HG02759 (cell line): ENCODE data around the gene ZNF511.

Experiments
- ATAC-seq: cut with Tn5 transposase; IDR thresholded peaks from one replicate; pipeline ENCODE4 v1.9.1; 2021; ENCODE audit warnings: mild to moderate bottlenecking, moderate library complexity; ENCODE audit not compliant: unreplicated experiment

ZNF511 gene

DNA sequence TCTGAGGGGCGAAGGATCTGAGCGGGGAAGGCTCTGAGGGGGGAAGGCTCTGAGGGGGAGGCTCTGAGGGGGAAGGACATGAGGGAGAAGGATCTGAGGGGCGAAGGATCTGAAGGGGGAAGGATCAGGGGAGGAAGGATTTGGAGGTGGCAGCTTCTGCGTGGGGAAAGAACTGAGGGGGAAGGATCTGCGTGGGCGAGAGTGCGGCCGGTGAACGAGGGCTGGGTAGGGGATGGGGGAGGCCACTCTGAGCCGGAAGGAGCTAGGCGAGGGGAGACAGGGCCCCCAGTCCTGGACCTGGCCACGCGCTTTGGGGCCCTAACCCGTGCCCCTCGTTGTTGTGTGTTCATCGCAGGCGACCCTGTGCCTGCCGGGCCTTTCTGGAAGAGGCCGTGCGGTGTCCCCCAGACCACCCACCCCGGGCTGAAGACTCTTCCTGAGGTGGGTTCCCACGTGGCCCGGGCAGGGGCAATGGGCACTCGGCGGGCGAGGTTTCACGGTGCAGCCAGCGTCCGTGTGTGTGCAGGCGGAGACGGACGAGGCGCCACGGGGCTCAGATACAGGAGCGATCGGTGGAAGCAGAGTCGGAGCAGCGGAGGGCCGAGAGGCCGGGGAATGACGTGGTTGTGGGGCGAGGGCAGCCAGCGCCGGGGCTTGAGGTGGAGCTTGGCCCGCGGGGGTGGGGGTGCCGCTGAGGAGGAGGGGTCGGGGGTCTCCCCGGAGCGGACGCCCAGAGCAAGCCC, 26.0 kb downstream of the ZNF511 start:
- no peak for ATAC-seq

DNA sequence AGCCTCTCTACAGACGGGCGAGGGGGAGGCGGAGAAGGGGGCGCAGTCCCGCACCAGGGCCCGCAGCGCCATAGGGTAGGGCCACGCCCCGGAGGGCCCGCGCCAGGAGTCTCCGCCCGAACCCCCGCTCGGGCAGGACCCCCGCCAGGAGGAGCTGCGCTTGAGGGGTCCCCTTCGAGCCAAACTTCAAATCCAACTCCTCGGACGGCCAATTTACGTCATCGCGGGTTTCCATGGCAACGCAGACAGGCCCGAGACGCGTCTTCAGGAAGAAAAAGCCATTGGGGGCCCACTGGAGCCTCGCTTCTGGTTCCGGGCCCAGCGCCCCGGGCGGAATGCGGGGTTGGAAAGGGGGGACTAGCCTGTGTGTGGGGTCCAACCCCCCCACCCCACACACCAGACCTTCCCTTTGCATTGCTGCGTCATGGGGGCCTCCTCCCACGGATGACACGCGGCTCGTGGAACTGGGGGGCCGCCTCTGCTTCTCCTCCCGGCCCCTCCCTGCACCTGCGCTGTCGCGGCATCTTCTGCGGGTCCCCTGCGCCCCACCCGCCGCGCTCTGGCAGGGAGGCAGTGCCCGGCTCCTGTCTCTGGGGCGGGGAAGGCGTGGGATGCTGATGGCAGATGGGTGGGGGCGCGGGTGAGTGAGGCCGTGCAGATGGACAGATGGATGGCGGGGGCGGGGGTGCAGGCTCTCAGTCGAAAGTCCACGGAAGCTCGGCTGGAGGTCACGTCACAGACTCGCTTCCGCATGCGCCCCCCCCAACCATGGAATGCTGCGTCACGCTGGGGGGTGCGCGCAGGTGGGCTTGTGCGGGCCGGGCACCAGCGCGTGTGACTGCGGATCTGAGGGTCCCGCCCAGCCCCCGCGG, 26.8 kb downstream of the ZNF511 start:
- ATAC-seq = no peak

DNA sequence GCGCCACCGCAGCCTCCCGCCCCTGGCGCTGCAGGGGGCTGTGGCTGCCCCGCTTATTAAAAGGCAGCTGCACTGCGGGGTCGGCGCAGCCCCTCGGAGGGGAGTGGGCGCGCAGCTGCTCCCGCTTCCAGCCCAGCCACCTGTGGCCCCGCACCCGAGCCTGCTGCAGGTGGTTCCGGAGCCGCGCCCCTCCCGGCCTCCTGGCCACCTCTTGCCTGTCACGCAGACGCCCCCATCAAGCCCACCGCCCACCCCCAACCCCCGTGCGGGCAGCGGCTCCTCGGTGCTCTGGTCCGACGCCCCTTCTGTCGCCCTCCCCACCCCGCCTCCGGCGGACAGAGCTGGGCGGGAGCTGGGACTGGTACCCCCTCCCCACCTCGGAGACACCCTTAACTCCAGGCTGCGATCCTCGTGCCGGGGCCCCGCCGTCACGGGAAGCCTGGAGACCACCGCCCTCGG, 27.4 kb downstream of the ZNF511 start:
- no peak for ATAC-seq

DNA sequence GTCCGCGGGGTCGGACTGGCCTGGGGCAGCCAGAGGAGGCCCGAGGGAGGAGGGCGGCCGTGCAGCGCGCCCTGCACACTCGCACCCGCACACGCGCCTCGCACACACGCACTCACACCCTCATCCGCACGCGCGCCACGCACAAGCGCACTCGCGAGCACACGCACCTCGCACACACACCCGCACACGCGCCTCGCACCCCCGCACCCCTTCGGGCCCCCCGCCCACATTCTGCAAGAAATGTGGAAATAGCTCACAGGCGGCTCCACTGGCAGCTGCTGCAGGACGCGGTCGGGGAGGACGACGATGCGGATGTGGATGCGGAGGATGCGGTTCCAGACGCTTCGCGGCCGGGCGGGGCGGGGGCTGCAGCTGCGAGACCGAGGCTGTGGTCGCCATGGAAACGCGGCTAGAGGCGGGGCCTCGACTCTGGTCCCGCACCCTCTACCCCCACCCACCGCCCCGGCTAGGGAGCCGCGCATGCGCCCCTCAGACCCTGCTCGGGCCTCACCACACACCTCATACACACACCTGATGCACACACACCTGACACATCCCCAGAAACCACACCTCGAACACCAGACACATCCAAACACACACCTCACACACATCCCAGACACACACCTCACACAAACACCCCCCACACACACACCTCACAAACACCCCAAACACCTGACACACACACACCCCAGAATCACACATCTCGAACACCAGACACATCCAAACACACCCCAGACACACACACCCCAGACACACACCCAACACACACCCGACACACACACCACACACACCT, 28.1 kb downstream of the ZNF511 start, which contains the start of gene CALY:
Gene CALY (minus strand): TSS at position 320 of the 793 bp plus-strand sequence. CDS start 7,907 bp downstream, outside the sequence.
- ATAC-seq = no peak

DNA sequence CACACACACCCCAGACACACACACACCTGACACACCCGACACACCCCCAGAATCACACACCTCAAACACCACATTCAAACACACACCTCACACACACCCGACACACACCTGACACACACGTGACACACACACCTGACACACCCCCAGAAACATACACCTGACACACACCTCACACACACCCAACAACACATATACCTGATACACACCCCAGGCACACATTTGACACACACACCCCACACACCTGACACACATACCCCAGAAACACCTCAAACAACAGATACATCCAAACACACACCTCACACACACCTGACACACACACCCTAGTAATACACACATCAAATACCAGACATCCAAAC, 28.6 kb downstream of the ZNF511 start:
- ATAC-seq = no peak

DNA sequence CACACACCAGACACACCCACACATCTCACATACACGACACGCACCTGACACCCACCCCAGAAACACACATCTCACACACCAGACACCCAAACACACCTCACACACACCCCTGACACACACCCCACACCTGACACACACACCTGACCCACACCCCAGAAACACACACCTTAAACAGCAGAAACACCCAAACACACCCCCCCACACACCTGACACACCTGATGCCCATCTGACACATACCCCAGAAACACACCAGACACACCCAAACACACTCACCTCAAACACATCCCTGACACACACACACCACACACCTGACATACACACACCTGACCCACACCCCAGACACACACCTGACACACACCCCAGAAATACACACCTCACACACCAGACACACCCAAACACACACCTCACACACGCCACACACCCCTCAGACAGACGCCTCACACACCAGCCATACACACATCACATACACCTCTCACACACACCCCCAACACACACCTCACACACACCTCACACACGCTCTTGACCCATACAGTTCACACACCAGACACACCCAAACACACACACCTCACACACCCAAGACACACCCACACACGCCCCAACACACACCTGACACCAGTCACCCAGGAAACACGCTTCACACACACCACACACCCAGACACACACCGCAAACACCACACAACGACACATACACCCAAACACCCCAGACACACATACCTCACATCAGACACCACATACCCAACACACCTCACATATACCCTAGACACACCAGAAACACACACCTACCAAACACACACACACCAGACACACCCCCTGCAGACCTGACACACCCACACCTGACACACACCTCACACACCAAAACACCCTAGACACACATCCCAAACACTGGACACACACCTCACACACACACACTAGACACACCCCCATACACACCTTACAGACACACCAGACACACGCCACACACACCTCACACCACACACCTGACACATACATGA, 29.7 kb downstream of the ZNF511 start:
- ATAC-seq = no peak

DNA sequence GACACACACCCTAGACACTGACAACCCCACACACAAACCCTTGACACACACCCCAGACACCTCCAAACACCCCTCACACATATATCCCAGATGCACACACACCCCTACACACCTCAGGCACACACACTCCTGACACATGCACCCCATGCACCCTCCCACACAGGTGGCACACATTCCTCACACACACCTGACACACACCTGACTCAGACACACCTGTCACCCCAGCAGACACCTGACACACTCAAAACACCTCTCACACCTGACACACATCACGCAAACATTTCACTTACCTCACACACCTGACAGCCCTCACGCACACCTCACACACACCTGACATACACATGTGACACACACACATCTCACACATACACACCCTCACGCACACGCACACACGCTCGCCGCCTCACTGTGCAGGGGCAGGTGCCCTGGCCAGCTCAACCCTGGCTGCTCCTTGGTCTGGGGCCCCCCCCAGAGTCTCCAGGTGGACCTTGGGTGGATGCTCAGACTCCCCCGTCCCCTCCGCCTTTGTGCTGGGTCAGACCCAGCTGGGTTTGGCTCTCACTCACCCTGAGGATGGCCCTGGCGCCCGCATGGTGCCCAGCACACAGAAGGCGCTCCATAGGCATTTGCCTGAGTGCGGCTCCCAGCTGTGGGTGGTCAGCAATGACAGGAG, 31.1 kb downstream of the ZNF511 start:
- ATAC-seq = no peak

DNA sequence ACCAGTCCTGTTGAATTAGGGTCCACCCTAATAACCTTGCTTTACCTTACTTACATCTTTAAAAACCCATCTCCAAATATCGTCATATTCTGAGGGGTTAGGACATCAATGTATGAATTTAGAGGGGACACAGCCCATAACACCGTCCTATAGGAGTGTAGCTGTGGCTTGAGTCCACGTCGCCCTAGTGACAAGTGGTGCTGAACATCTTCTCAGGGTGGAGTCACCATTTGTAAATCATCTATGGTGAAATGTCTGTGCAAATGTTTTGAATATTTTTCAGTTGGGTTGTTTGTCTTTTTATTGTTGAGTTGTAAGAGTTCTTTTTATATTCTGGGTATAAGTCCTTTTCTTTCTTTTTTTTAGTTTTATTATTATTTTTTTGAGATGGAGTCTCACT, 33.3 kb downstream of the ZNF511 start:
- no peak for ATAC-seq

DNA sequence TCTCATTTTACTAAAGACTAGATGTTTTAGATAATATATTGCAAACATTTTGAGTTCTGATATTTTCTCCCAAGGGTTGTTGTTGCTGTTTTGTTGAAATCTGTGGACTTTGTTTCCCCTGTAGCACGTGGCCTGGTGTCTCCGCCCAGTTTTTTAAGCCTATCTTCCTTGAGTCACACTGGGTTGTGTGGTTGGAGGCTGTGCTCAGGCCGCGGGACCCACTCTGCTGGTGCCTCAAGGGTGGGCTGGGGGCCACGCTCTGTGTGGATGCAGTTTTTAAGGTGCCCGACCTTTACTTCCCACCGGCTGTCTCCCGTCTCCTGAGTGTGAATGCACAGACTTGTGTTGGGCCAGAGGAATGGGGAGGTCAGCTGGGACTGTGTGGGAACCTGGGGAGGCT, 34.2 kb downstream of the ZNF511 start:
- no peak for ATAC-seq

DNA sequence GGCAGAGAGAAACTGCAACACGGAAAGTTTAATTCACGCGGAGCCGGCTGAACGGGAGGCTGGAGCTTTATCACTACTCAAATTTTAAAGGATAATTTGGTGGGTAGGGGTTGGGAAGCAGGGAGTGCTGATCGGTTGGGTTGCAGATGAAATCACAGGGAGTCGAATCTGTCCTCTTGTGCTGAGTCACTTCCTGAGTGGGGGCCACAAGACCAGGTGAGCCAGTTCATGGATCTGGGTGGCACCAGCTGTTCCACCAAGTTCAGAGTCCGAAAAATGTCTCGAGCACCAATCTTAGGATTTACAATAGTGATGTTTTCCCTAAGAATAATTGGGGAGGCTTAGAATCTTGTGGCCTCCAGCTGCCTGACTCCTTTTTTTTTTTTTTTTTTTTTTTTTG, 34.8 kb downstream of the ZNF511 start:
- no peak for ATAC-seq

DNA sequence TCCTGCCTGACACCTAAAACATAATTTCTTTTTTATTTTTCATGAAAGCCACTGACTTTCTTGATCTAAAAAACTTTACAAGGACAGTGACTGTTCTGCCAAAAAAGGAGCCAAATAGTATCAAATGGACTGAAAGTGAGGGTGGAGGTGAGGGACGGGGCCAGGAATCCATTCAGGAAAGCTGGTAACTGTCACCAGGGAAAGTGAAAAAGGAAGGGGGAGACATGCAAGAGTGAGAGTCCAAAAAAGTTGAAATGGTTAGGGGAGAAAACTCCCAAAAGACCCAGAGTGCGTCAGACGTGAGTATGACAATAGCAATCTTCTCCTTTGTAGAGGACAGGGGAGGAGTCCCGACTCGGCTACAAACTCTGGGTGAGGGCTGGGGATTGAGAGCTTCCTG, 35.5 kb downstream of the ZNF511 start:
- no peak for ATAC-seq

DNA sequence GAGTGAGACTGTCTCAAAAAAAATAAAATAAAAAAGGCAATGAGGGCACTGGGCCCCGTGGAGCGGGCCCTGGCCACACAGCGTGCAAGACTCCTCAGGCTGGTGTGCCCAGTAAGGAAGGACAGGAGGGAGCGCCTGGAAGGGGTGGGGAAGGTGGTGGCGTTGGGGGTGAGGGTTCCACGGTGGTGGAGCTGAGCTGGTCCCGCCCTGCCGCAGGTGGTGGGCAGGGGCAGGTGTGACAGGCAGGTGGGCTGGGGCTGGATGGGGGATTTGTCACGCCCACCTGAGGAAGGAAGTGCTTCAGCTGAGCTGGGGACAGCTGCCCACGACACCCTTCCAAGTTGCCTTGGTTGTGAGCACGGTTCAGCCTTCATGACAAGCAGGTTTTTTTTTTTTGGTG, 37.7 kb downstream of the ZNF511 start:
- ATAC-seq = no peak

DNA sequence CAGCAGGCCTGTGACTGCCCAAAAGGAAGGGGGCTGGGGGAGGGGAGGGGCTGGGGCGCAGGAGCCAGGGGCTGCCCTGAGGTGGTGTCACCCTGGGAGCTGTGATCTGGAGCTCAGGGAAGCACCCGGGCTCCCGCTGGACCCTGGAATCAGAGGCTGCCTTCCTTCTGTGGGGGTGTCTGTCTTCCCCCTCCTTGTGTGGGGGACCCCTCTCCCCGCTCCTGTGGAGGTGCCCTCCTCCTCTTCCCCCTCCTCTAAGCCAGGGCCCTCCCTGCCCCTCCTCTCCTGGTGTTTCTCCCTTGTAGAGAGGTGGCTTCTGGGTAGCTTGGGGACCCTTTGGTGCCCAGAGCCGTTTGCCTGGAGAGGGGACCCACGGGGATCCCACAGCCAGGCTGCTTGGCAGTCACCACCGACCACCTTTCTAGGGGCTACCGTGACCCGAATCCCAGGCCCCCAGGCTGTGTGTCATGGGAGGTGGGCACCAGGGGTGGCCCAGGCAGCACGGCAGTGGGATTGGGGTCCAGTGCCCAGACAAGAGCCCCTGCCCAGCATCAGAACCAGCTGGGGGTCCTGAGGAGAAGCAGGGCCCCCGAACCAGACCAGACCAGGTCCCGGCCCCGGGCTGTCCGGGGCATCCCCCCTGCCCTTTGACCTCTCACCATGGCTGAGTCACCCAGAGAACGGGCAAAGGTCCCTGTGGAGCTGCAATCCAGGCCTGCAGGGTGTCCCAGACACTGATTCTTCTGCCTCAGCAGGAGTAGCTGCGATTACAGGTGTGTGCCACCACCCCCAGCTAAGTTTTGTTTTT, 39.2 kb downstream of the ZNF511 start:
- ATAC-seq = no peak

DNA sequence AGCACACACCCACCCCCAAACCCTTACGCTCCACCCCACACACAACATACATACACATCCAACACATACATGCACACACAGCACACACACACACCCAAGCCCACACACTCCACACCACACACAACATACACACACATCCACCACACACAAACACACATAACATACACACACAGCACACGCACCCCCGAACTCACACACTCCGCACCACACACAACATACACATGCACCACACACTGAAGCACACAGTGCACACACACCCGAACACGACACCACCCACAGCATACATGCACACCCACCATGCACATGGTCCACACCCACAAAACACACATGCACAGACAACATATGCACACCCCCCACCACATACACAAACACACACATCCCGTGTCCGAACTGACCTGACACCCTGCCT, 40.5 kb downstream of the ZNF511 start:
- ATAC-seq = no peak

DNA sequence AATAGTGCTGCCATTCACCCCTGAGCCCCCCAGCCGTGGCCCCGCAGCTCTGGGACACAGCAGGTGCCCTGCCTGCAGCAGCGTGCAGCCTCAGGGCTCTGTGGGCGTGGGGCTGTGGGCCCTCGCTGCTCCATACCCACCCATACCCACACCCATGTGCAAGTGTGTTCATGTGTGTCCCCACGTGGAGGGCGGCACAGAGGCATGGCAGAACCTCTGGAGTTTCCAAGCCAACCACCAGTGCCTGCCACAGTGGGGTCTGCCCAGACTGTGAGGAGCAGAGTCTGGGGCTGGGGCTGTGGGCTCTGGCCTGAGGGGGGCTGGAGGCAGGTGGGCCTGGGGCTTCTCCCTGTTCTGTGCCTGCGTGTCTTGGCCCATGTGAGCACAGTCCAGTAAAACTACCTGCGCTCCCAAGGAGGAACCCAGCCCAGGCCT, 40.9 kb downstream of the ZNF511 start:
- no peak for ATAC-seq

DNA sequence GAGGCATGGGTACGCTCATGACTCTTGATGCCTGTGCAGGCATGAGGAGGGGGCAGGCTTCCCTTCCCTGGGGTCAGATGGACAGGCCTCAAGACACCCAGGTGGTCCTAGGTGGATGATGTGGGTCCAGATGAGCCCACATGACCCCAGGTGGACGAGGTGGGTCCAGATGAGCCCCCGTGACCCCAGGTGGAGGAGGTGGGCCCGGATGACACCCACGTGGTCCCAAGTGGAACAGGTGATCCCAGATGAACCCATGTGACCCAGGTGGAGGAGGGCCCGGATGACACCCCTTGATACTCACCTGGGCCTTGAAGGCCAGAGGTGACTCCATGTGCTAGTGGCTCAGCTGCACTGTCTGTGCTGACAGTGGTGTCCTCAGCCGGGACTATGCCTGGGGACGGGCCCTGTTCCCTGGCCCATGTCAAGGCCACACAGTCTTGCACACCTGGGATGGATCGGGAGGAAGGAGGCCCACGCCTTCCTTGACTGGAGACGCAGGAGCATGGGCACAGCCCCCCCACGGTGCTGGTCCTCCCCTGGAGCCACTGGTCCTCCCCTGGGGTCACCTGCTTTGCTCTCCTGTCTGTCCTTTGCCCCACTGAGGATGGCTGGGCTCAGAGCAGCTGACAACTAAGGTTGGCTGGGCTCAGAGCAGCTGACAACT, 41.7 kb downstream of the ZNF511 start:
- no peak for ATAC-seq

DNA sequence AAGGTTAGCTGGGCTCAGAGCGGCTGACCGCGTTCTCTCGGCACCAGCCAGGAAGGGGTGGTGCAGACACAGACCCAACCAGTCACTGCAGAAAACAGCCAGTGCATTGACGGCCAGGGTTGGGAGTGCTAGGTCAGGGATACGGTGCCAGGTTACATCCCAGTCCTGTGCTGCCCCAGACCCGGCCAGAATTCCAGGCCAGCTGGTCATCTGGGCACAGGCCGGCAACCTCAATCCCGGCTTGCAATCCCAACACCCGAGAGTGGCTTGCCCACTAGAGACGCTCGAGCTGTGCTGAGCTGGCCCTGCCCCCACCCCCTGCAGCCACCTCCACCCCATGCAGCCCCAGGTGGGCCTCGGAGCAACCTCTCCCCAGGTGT, 42.2 kb downstream of the ZNF511 start:
- no peak for ATAC-seq
